Thyroid gland (tissue), 4 donors: Measurements from ENCODE around the gene PPP3CA. TPM values are rescaled to one million over a fixed set of nuclear protein-coding genes. Genes with fewer than 3 reads are reported as not detected.
A peak's percentile ranks its signal among the peaks of the same experiment; 100 is the strongest.

Source experiments
- DNase-seq, 2 donors: peaks; one replicate each; pipeline ENCODE4 v3.0.0-alpha.2; 2019
- H3K27ac ChIP-seq, 3 donors: fragments of 200-600 bp; sonication (generic); 1 replicate in 2 of 3; 2 replicates in 1 of 3; pipeline ENCODE4 v1.5.1; 2016 to 2019; ENCODE audit warnings: mild to moderate bottlenecking in 1 of 3, moderate library complexity in 1 of 3
- H3K27me3 ChIP-seq: fragments of 200-600 bp; sonication (generic); one replicate; pipeline ENCODE4 v1.5.1; 2019
- H3K36me3 ChIP-seq, 2 donors: fragments of 200-600 bp; sonication (generic); one replicate each; pipeline ENCODE4 v1.5.1; 2016 to 2019
- H3K4me1 ChIP-seq, 2 donors: fragments of 200-600 bp; sonication (generic); one replicate each; pipeline ENCODE4 v1.5.1; 2017 to 2019
- H3K4me3 ChIP-seq, 3 donors: fragments of 200-600 bp; sonication (generic); replicated peaks in 1 of 3; 1 replicate in 2 of 3; 2 replicates in 1 of 3; pipeline ENCODE4 v1.5.1; 2016; ENCODE audit warnings: mild to moderate bottlenecking in 1 of 3
- H3K9me3 ChIP-seq: fragments of 200-600 bp; sonication (generic); one replicate; pipeline ENCODE4 v1.5.1; 2017
- POLR2A ChIP-seq, 2 donors: fragments of 450-650 bp; IDR thresholded peaks; one replicate each; pipeline ENCODE4 v1.6.1; 2017; ENCODE audit warnings: antibody characterized with exemption in 2 of 2, mild to moderate bottlenecking in 2 of 2, moderate library complexity in 1 of 2
- WGBS, 2 donors: methylation state at CpG; one replicate each; pipeline ENCODE4 v1.1.5; 2017; 5-methylcytosine and 5-hydroxymethylcytosine counted together
- intact Hi-C: fragments of 100-400 bp; cut with DNase I; formaldehyde crosslinking; loops from one replicate; pipeline ENCODE4 v1.15.1; 2023
- microRNA counts, 2 donors: library from miRNA; unstranded; fragments of <30 nt; microRNA quantifications; one replicate each; lab custom pipeline; 2016 to 2017
- microRNA-seq: library from miRNA; unstranded; fragments of <30 nt; microRNA quantifications from one replicate; pipeline ENCODE4, GENCODE V29; 2016
- small RNA-seq: library from RNA; depleted of rRNA; stranded (forward); fragments of <200 nt; gene quantifications from one replicate; pipeline ENCODE3, GENCODE V24; 2016
- total RNA-seq, 4 donors: library from RNA; depleted of rRNA; stranded (reverse); fragments of >200 nt; gene quantifications; one replicate each; pipeline ENCODE4 v1.2.3, GENCODE V29; 2016
- TF ChIP-seq, protein P1 (sequence below), 6 experiments: fragments of 200-600 bp in 3 of 6; fragments of 450-650 bp in 3 of 6; sonication (generic) in 3 of 6; IDR thresholded peaks; one replicate each; pipeline ENCODE4 v1.5.1; 2016 to 2019; ENCODE audit warnings: antibody characterized with exemption in 6 of 6, mild to moderate bottlenecking in 2 of 6, inconsistent platforms in 1 of 6, moderate library complexity in 1 of 6

Gene PPP3CA
- total RNA-seq, 4 donors from 2014 or later: 31.6 to 45.8 (median 34.4) TPM

DNA sequence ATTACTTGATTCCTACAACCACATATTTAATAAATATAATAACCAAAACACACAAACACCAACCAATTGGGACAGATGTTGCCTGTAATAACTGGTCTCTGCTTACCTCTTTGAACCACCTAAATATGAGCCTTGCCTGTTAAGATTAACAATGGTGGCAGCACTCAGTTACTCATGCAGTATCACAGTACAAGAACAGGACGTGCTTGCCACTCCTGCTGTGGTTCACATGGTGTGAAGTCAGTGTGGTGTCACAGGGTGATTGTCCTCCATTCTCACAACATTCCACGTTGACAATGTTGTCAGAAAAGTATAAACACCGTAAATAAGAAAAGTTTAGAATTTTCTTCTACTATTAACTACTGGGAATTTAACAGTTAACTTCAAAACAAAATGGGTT, 365.0 kb downstream of the PPP3CA start:
- Histone ChIP-seq H3K27me3 (no peaks in the 10 kb centered on the region), H3K9me3 (no peaks in the 10 kb centered on the region), H3K27ac (no peak overlapping the region), H3K4me3 (no peak overlapping the region), H3K4me1 (no peaks in the 10 kb centered on the region), H3K36me3 (no peaks in the 10 kb centered on the region)
- intact Hi-C loops: no loop called here
- 66 to 78% methylated on average over 3 of the region's 3 CpGs for WGBS, 2 donors
- no peak for TF ChIP-seq POLR2A (IDR thresholded peaks at IDR 0.05)
- DNase-seq: no peak

DNA sequence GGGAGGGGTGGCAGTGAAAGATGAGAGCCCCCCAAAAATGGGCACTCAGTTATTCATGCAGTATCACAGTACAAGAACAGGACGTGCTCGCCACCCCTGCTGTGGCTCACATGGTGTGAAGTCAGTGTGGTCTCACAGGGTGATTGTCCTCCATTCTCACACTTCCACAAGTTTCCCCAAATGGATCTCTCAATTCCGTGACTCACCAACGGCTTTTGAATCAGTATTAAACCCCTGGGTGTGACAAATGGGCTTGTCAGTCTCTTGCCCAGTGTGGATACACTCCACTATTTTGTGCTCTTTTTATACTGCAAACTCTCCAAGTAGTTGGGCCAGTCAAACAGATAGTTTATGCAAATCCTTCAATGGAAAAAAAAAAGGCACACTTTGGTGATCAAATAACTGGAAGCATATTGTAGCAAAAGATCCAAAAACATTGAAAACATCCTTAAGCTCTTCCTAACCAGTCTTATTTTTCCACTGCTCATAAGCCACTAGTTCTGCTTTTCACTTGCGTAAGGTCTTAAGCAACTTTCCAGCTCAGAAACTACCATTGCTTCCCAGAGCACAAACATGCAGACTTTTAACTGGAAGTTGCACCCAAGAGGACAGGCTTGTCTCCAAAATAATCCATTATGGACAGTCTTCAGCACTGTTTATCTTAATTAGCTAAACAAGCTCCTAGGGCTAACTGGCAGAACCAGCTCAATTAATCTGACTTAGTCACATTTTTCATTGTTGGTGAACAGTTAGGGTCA, 365.7 kb downstream of the PPP3CA start:
- H3K4me1 ChIP-seq: no peaks in the 10 kb centered on the region
- WGBS, 2 donors: 72 to 75% methylated on average over 5 of the region's 5 CpGs
- H3K4me3 ChIP-seq: no peak overlapping the region
- no peak for DNase-seq
- H3K27ac ChIP-seq: no peak overlapping the region
- TF ChIP-seq, protein P1, sequence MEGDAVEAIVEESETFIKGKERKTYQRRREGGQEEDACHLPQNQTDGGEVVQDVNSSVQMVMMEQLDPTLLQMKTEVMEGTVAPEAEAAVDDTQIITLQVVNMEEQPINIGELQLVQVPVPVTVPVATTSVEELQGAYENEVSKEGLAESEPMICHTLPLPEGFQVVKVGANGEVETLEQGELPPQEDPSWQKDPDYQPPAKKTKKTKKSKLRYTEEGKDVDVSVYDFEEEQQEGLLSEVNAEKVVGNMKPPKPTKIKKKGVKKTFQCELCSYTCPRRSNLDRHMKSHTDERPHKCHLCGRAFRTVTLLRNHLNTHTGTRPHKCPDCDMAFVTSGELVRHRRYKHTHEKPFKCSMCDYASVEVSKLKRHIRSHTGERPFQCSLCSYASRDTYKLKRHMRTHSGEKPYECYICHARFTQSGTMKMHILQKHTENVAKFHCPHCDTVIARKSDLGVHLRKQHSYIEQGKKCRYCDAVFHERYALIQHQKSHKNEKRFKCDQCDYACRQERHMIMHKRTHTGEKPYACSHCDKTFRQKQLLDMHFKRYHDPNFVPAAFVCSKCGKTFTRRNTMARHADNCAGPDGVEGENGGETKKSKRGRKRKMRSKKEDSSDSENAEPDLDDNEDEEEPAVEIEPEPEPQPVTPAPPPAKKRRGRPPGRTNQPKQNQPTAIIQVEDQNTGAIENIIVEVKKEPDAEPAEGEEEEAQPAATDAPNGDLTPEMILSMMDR (IDR thresholded peaks at IDR 0.05): no peak
- no peak for TF ChIP-seq POLR2A (IDR thresholded peaks at IDR 0.05)
- intact Hi-C loops: no loop called here
- no peaks in the 10 kb centered on the region for H3K9me3 ChIP-seq
- H3K27me3 ChIP-seq: no peaks in the 10 kb centered on the region
- H3K36me3 ChIP-seq: no peaks in the 10 kb centered on the region

DNA sequence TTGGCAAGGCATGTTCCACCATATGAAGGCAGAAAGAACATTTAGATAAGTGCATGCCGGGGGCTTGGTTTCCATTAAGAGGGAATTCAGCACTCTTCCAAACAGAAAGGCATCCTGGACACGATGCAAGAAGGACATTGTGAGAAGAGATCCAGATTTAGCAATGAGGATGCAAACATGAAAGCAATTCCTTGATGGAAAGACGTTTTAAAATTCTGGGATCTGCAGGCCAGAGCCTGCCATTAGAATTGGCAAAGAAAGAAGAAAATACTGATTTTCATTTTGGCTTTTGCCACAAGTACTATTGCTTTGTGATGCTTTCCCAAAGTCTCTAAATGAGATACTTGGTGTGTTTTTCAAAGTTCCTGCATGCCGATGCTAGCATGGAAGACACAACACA, 367.6 kb downstream of the PPP3CA start:
- 73 to 89% methylated on average over 4 of the region's 4 CpGs for WGBS, 2 donors
- Histone ChIP-seq H3K36me3 (no peaks in the 10 kb centered on the region), H3K9me3 (no peaks in the 10 kb centered on the region), H3K4me1 (no peaks in the 10 kb centered on the region), H3K27ac (no peak overlapping the region), H3K4me3 (no peak overlapping the region), H3K27me3 (no peaks in the 10 kb centered on the region)
- intact Hi-C loops: no loop called here
- DNase-seq: no peak
- no peak for TF ChIP-seq POLR2A (IDR thresholded peaks at IDR 0.05)
- TF ChIP-seq, protein P1 (IDR thresholded peaks at IDR 0.05): no peak

DNA sequence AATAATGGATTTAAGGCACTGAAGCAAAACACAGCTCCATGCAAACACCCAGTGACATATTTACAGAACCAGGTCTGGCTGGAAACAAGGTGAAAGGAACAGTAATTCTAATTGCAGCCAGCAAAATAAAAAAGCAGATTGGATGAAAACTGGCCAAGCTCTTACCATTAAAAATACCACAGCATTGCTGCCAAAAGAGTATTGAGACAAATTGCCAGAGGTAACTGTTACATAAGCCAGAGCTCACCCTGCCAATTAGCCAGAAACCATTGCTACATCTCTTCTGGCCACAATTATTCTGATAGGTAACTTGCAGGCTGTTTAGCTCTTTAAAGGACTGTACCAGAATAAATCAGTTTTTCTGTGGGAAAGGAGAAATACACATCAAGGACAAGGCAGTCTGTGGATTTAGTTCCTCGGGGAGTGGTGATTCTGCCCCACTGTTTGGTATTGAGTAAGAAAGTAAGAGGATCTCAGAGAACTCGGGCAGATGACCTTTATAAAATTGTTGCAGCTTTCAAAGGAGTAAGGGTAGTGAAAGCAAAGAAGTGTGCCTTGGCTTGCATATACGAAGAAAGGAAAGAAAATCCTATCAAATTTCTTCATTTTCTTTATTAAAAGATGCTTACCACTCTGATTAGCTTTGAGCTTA, 369.5 kb downstream of the PPP3CA start:
- Histone ChIP-seq H3K9me3 (no peaks in the 10 kb centered on the region), H3K27me3 (no peaks in the 10 kb centered on the region), H3K27ac (no peak overlapping the region), H3K4me1 (no peaks in the 10 kb centered on the region), H3K36me3 (no peaks in the 10 kb centered on the region), H3K4me3 (no peak overlapping the region)
- intact Hi-C loops: no loop called here
- peak in 1 of 2 donors; percentile 2 for DNase-seq
- 61 to 91% methylated on average over 3 of the region's 3 CpGs for WGBS, 2 donors
- TF ChIP-seq POLR2A (IDR thresholded peaks at IDR 0.05): no peak

DNA sequence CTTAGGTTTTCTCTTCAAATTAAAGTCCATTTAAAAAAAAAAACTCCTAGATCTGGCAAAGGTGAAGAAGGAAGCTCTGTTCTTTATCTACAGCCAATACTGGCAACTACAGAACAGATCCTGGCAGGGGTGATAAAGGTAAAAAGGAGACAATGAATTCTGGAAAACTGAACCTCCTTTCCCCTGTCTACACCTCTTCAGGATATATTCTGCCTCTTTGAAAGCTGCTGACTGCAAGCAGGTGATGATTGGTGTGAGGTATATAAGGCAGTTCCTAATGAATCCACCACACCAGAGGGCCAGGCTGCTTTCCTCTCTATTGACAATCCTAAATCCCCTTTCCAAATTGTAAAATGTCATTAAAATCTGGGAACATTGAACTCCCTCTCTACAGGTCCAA, 370.1 kb downstream of the PPP3CA start:
- no peak for TF ChIP-seq POLR2A (IDR thresholded peaks at IDR 0.05)
- TF ChIP-seq, protein P1 (IDR thresholded peaks at IDR 0.05): no peak
- intact Hi-C loops: no loop called here
- Histone ChIP-seq H3K27me3 (no peaks in the 10 kb centered on the region), H3K36me3 (no peaks in the 10 kb centered on the region), H3K4me1 (no peaks in the 10 kb centered on the region), H3K4me3 (no peak overlapping the region), H3K27ac (no peak overlapping the region), H3K9me3 (no peaks in the 10 kb centered on the region)
- no peak for DNase-seq

MicroRNAs encoded within 50 kb of the gene (microRNA counts, 767-probe panel; counts per million panel counts)
- microRNA hsa-miR-1255a (lab: Ali Mortazavi, UCI): 0 to 1,236 counts per million in 2 donors

Small RNA genes within 50 kb of the gene (microRNA-seq; reads per million reads assigned to microRNA genes)
- gene MIR1255A (2.6 reads per million), gene MIR8066 (not detected)

Small RNA genes within 50 kb of the gene (small RNA-seq; reads per million reads assigned to genes)
- gene MIR1255A: 0.28 reads per million
- gene MIR8066: not detected
